ENCODE data around the gene DDX10.

The DDX10 gene

DNA sequence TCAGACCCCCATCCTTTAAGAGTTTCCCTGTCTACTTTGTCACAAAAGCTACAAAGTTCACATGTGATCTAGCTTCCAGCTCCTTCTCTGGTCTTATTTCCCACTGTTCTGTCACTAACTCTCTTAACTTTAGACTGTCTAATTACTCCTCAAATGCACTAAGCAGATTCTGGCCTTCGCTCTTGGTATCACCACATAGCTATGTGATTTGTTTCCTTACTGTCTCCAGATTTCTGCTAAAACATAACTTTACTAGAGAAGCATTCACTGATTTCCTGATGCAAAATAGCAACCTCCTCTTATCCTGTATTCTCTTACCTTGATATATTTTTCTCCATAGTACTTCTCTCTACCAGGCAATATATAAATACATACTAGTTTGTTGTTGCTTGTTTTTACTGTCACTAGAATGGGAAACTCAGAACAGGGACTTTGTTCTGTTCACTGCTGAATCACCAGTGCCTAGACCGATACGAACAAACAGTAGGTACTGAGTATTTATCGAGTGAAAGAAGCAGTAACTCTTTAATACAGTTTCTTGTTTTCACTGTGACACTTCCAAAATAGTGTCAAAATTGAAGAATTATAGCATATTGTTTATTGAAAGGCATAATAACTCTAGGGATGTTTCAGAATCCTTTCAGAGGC lies 205.6 kb downstream of the DDX10 start:
- H3F3A ChIP-seq (ENCODE audit: control insufficient read depth, insufficient read depth): no peaks in the 10 kb centered on the region
- H3K27me3 ChIP-seq (ENCODE audit: control insufficient read depth, low read length): no peaks in the 10 kb centered on the region
- no peaks in the 10 kb centered on the region for H4K20me1 ChIP-seq (ENCODE audit: control insufficient read depth, insufficient read depth, low read depth, low read length)
- no peak overlapping the region for H3K27ac ChIP-seq (ENCODE audit: low read depth, low read length)
- no peaks in the 10 kb centered on the region for H3K9me2 ChIP-seq (replicated peaks; ENCODE audit: control insufficient read depth, low read length)
- no peak overlapping the region for H3K4me3 ChIP-seq (ENCODE audit: low read length)
- H3K9me3 ChIP-seq (ENCODE audit: control insufficient read depth, insufficient read depth, low read length): no peaks in the 10 kb centered on the region
- no peaks in the 10 kb centered on the region for H3K36me3 ChIP-seq (ENCODE audit: control insufficient read depth, low read length)
- TF ChIP-seq EZH2phosphoT487 (IDR thresholded peaks at IDR 0.05; ENCODE audit: borderline replicate concordance, low read length) (no peak), CTCF (IDR thresholded peaks at IDR 0.05; ENCODE audit: low read depth, low read length, poor library complexity, severe bottlenecking) (no peak)
- H3K4me2 ChIP-seq (ENCODE audit: low read length): no peak overlapping the region
- H3K4me1 ChIP-seq (ENCODE audit: control insufficient read depth, low read length): no peaks in the 10 kb centered on the region
- no peaks in the 10 kb centered on the region for H3K79me2 ChIP-seq (ENCODE audit: control insufficient read depth, low read length)

DNA sequence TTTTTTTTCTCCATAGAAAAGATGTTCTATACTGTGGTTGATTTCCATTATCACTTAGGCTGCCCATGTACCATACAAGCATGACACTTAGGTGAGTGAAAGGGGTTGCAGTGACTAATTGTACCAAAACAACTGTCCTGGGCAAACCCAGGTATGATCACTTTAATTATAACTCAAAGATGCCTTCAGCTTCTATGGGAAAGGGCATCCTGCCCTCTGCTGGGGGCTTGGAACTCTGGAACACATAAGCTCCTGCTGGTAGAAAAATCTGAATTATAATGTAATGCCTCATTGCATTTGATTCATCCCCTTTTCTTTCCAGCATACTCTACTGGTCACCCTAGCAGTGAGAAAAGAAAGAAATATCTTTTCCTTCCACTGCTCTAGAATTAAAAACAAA lies 206.3 kb downstream of the DDX10 start:
- Histone ChIP-seq H3K27me3 (ENCODE audit: control insufficient read depth, low read length) (no peaks in the 10 kb centered on the region), H3K36me3 (ENCODE audit: control insufficient read depth, low read length) (no peaks in the 10 kb centered on the region), H3K27ac (ENCODE audit: low read depth, low read length) (no peak overlapping the region), H3K4me3 (ENCODE audit: low read length) (no peak overlapping the region), H3K9me2 (replicated peaks; ENCODE audit: control insufficient read depth, low read length) (no peaks in the 10 kb centered on the region), H3K4me1 (ENCODE audit: control insufficient read depth, low read length) (no peaks in the 10 kb centered on the region), H3K4me2 (ENCODE audit: low read length) (no peak overlapping the region), H4K20me1 (ENCODE audit: control insufficient read depth, insufficient read depth, low read depth, low read length) (no peaks in the 10 kb centered on the region), H3F3A (ENCODE audit: control insufficient read depth, insufficient read depth) (no peaks in the 10 kb centered on the region), H3K79me2 (ENCODE audit: control insufficient read depth, low read length) (no peaks in the 10 kb centered on the region), H3K9me3 (ENCODE audit: control insufficient read depth, insufficient read depth, low read length) (no peaks in the 10 kb centered on the region)
- peak; percentile 35 for TF ChIP-seq CTCF (IDR thresholded peaks at IDR 0.05; ENCODE audit: low read depth, low read length, poor library complexity, severe bottlenecking)
- TF ChIP-seq EZH2phosphoT487 (IDR thresholded peaks at IDR 0.05; ENCODE audit: borderline replicate concordance, low read length): no peak

GRCh38 chr11:108871867-108872266 lies 207.0 kb downstream of the DDX10 start:
- H3K27ac ChIP-seq (ENCODE audit: low read depth, low read length): no peak overlapping the region
- no peaks in the 10 kb centered on the region for H3F3A ChIP-seq (ENCODE audit: control insufficient read depth, insufficient read depth)
- no peaks in the 10 kb centered on the region for H3K27me3 ChIP-seq (ENCODE audit: control insufficient read depth, low read length)
- H3K4me2 ChIP-seq (ENCODE audit: low read length): no peak overlapping the region
- no peaks in the 10 kb centered on the region for H3K9me3 ChIP-seq (ENCODE audit: control insufficient read depth, insufficient read depth, low read length)
- no peaks in the 10 kb centered on the region for H3K9me2 ChIP-seq (replicated peaks; ENCODE audit: control insufficient read depth, low read length)
- H3K79me2 ChIP-seq (ENCODE audit: control insufficient read depth, low read length): no peaks in the 10 kb centered on the region
- no peak for TF ChIP-seq EZH2phosphoT487 (IDR thresholded peaks at IDR 0.05; ENCODE audit: borderline replicate concordance, low read length)
- TF ChIP-seq CTCF (IDR thresholded peaks at IDR 0.05; ENCODE audit: low read depth, low read length, poor library complexity, severe bottlenecking): no peak
- no peaks in the 10 kb centered on the region for H3K4me1 ChIP-seq (ENCODE audit: control insufficient read depth, low read length)
- H3K36me3 ChIP-seq (ENCODE audit: control insufficient read depth, low read length): no peaks in the 10 kb centered on the region
- no peaks in the 10 kb centered on the region for H4K20me1 ChIP-seq (ENCODE audit: control insufficient read depth, insufficient read depth, low read depth, low read length)
- H3K4me3 ChIP-seq (ENCODE audit: low read length): no peak overlapping the region

All from DOHH2 (cell line).